Measurements from ENCODE around the gene HOXA5.

The HOXA5 gene

DNA sequence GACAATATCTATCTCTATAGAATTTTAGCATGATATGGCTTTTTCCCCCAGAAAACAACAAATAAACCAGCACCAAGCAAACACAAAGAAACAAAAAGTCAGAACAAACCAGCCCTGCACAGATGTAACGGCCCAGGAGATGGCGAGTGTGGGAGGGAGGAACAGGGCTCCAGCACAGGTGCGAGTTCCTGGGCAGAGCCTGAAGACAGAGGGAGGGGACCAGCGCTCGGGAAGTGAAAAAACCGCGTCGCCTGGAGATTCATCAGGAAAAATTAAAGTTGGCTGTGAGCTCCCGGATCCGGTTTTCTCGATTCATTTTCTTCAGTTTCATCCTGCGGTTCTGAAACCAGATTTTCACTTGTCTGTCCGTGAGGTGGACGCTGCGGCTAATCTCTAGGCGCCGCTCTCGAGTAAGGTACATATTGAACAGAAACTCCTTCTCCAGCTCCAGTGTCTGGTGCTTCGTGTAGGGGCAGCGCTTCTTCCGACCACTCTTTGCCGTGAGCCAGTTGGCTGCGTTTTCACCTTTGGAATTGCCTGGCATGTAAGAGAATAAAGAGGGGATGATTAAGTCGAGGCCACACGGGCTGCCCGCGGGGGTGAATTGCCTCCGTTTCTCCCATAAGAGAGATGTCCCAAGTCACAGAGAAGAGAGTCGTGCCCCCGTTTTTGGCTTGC lies 28.3 kb upstream of the HOXA5 start:
- no peak for DNase-seq

DNA sequence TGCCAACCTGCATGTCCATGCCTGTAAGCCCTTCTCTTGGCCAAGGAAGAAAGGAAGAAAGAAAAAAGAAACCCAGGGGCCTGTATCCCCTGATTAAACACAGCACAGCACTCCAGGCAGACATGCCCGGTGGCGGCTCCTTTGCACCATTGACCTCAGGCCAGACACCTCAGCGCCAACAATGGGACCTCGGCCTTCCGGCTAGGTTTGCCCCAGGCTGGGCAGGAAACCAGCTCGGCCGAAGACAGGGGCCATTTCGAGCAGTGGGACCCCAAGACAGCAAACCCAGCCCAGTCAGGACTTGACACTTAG lies 27.8 kb upstream of the HOXA5 start:
- DNase-seq = no peak

DNA sequence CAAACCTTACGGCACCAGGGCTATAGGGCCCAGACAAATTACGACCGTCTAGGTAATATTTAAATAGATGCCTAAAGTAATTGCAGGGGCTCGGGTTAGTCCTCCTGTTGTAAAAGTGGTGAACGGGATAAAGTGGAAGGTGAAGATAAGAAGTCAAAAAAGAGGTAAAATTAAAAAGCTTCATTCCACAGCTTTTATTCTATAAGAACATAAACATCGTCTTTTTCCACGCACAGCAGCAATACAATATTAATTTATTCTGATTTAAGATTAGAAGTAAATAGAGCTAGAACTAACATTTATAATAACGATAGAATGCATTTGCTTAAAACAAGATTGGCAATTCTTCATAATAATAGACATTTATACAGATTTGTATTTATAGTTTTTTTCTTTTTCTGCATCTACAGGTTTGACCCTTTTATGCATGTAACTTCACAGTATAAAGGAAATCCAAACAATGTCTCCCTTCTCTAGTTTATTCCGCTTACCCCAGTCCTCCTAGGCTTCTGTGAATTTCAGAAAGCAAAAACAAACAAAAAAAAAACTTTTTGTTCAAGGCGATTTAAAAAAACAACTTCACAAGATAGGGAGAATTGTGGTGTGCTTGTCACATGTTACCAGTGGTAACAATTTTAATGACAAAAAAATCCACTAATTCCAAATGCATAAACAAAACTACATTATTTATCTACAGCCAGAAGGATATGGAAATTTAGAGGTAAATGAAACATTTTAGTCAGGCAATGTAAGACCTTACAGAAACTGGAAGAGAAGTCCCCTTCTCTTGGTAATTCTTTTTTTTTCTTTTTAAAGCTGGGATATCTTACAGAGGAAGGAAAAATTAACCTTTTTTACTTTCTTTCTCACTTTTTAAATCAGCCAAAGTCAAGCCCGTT lies 27.2 kb upstream of the HOXA5 start:
- no peak for DNase-seq

DNA sequence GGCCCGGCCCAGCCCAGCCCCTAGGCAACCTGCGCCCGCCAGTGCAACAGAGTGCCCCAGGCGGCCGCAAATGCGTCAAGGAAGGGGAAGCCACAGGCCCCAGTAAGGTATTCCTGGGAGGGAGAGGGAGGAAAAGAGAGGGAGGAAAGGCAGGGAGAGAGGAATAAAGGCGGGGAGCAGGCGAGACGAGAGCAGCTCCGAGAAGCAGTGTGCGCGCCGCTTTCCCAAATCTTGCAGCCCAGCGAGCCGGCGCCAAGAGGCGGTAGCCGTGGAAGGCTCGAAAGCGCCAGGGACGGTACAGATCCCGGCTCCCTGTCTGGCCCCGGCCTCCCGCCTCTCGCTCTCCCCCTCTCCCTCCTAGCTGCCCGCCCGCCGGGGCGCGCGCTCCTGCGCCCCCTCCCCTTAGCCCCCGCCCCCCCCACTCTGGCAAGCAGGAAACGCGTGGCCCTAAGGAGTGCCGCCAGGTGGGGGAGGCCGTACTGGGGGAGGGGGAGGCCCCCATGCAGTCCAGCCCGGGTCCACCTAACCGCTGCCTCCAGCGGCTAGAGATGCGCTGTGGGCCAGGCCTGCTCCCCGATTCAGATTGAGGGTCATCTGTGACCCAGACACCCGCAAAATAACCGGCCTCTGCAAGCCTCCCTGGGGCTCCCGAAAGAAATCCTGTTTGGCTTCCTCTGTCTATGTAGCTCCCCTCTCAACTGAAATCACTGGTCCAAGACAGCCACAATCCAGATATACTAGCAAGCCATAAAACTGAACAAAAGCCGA lies 26.4 kb upstream of the HOXA5 start:
- DNase-seq = no peak

DNA sequence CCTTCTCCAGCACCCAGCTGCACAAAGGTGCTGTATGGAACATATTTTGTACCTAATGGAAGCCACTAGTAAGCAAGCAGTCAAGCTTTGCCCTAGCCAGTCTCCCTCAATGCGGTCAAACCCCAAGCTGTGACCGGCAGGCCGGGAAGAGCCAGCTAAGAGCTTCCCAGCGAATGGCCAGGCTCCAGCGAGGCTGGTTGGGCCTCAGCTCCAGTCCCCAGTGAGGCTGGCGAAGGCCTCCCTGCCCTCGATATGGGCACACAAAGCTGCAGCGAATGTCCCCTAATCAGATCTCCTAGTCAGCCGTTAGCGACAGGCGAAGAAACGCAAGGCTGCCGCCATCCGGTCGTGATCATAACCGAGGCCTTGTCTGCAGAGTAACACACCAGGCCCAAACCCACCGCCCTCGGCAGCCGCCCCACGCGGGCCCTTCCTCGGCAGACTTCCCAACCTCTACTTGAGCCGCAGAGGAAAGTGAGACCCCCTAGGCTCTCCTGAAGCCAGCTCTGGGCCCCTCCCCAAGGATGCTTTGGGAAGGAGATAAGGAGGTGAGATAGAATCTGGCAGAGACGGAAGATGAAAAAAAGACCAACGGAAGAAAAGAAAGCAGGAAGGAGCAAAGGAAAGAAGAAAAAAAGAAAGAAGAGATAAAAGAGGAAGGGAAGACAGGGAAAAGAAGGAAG lies 24.9 kb upstream of the HOXA5 start:
- no peak for DNase-seq

DNA sequence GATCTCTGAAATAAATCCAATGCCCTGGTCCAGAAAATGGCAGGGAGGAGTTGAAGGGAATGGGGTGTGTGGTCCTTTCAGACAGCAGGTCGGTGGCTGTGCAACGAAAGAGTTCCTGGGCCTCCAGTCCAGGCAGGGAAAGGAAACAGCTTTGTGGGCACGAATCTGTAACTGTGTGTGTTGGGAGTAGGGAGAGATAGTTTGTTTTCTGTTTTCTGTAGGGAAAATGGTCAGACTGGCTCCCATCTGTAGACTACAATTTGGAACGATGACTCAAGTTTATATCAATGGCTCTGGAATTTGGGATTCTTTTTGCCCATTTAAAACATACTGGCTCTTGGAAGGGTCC lies 24.4 kb upstream of the HOXA5 start:
- DNase-seq = no peak

DNA sequence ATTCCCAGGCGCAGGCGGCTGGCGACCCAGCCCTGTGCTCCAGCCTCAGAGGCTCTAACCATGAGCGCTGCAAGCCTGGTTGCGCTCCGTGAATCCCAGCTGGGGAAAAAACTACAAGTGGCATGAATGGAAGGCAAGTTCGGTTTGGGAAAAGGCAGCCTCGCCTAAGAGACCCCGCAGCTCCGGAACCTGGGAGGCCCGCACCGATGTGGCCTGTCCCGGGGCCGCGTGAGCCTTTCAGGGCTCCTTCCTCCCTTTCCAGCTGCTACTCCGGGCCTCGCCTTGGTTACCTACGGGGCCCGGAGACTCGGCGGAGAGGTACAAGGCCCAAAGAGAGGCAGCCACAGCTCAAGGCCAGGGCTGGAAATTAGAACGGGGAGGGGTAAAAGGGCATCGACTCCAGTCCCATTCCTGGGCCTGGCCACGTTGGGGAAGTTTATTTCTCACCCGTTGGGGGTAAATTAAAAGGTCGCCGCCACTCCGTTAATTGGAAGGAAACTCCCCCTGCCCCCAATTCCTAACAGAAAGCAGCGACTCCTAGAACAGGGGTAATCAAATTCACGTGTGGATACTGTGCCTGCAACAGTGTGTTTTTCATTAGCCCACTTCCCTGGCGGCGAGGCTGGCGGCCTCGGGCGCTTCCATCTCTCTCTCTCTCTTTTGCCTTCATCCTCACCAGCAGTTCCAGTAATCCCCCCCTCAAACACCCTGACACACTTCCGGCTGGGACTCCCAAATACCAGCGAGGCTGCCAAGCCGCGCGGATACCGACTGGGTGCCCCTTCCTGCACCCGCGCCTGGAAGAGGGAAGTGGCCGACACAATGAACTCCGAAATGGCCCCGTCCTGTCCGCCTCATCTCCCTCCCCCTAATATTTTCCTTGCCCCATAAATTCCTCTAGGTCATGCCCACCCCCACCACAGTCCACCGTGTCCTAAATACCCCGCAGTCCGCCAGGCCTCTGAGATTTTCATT lies 23.3 kb upstream of the HOXA5 start:
- DNase-seq = no peak

DNA sequence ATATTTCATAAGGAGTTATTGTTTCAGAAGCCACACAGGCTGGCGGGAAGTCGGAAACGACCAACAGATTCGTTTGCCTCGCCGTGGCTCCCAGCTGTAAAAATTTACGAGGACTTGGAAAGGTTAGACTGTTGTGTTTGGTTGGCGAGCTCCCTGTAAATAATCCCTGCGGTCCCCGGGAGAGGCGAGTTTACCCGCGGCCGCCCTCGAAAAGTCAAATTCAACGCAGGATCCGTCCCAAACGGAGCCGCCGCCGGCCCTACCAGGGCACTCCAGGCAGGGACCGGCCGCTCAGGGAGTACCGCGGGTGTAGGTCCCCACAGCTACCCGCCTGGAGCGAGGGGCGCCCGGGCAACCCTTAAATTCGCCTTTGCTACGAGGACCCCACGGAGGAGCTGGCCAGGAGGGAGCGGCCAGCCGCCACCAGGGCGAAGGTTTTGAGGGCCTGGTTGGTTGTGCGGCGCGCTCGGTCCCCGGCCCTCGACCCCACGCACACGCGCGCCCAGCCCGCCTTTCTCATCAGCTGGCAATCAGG lies 22.6 kb upstream of the HOXA5 start:
- no peak for DNase-seq

DNA sequence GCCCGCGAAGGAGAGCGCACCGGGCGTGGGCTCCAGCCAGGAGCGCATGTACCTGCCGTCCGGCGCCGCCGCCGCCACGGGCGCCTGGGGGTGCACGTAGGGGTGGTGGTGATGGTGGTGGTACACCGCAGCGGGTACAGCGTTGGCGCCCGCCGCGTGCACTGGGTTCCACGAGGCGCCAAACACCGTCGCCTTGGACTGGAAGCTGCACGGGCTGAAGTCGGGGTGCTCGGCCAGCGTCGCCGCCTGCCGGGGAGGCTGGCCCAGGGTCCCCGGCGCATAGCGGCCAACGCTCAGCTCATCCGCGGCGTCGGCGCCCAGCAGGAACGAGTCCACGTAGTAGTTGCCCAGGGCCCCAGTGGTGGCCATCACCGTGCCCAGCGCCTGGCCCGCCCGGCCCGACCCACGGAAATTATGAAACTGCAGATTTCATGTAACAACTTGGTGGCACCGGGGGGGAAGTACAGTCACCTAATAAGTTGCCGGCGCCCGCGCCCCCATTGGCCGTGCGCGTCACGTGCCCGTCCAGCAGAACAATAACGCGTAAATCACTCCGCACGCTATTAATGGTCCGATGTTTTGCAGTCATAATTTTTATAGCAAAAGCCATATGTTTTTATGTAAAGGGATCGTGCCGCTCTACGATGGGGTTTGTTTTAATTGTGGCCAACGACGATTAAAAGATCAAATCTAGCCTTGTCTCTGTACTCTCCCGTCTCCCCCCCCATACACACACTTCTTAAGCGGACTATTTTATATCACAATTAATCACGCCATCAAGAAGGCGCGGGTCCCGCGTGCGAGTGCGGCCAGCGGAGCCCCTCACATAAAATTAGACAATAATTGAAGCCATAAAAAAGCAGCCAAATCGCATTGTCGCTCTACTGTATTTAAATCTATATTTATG lies 21.9 kb upstream of the HOXA5 start, which contains the start of gene HOXA9:
Gene HOXA9 (minus strand): TSS at position 449 of the 907 bp plus-strand sequence. CDS start 80 bp downstream, at position 369.
- no peak for DNase-seq

DNA sequence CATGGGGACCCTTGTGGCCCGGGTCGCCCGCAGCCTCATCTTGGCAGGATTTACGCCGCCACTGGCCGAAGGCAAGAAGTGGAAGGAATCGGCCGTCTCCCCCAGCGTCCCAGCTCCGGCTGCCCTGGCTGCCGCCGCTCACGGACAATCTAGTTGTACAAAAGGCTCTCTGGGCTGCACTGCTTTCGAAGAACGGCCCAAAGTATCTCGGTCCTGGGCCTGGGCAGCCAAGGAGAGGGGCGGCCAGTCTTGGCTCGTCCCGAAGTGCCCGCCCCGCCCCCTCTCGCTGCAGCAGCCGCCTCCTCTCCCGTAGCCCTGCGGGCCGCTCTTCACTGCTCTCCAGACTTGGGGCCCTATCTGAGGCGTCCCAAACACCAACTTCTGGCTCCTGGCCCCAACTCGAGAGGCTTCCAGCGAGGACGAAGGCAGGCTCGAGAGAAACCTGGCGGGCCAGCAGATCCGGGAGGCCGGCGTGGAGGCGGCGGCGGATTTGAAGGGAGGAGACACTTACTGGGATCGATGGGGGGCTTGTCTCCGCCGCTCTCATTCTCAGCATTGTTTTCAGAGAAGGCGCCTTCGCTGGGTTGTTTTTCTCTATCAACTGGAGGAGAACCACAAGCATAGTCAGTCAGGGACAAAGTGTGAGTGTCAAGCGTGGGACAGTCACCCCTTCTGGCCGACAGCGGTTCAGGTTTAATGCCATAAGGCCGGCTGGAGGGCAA lies 21.0 kb upstream of the HOXA5 start:
- no peak for DNase-seq

DNA sequence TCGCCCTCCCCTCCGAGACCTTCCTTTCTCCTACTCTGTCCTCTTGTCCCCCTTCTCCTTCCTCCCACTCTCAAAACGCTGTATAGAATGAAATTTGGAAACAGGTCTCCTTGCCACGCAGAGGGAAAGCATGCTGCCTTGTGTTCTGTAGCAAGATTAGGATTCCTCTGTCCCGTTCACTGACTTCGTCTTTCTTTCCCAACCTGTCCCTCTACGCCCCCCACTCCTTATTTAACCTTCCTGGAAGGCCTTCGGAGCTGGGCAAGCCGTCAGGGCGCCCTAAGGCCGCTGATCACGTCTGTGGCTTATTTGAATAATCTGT lies 20.5 kb upstream of the HOXA5 start:
- DNase-seq = no peak

DNA sequence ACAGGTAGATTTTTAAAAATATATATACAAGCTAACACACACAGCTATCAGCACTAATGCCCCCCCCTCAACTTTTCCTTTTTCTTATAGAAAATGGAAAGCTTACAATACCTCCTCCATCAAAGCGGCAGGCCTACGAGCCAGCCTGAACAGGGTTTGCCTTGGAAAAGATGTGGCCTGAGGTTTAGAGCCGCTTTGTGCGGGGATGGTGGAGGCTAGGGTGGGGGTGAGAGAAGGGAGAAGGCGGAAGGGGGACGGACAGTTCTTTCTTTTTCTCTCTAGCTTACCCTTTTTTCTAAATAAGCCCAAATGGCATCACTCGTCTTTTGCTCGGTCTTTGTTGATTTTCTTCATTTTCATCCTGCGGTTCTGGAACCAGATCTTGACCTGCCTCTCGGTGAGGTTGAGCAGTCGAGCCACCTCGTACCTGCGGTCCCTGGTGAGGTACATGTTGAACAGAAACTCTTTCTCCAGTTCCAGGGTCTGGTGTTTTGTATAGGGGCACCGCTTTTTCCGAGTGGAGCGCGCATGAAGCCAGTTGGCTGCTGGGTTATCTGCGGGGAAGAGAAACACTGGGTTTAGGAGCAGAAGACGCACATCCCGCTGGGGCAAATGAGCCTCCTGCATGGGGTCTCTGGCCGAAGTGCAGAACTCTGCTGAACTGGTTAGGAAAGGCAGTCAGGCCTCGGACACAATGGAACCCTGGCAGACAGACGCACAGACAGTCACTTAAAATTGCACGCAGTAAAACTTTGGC lies 20.0 kb upstream of the HOXA5 start:
- DNase-seq = no peak

DNA sequence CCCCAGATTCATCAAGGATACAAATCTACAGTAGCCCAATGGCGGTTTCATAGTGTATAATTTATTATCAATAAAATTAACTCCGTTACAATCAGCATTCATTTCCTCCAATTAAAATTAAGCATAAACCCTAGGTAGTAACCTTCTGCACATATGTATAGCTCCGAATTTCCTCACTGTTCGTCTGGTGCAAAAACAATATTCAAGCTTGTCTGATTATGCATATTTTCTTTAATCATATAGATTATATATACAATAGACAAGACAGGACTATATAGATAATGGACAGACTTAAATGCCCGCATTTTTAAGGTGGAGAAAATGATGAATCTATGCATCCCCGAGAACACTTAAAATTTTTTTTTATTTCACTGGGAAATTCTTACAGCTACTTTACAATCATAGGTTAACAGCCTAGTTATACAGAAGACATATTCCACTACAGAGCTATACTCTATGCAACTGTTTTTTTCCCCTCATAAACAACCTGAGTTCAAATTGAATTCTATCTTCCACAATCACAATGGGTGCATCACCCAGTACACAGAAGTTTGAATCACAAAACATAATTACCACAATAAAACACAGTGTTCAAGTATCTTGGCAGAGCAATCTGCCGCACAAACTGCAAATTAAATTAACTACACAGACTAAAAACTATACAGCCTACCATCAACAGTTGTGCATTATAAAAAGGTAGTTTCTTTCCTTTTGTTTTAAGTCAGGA lies 19.2 kb upstream of the HOXA5 start:
- DNase-seq = no peak

DNA sequence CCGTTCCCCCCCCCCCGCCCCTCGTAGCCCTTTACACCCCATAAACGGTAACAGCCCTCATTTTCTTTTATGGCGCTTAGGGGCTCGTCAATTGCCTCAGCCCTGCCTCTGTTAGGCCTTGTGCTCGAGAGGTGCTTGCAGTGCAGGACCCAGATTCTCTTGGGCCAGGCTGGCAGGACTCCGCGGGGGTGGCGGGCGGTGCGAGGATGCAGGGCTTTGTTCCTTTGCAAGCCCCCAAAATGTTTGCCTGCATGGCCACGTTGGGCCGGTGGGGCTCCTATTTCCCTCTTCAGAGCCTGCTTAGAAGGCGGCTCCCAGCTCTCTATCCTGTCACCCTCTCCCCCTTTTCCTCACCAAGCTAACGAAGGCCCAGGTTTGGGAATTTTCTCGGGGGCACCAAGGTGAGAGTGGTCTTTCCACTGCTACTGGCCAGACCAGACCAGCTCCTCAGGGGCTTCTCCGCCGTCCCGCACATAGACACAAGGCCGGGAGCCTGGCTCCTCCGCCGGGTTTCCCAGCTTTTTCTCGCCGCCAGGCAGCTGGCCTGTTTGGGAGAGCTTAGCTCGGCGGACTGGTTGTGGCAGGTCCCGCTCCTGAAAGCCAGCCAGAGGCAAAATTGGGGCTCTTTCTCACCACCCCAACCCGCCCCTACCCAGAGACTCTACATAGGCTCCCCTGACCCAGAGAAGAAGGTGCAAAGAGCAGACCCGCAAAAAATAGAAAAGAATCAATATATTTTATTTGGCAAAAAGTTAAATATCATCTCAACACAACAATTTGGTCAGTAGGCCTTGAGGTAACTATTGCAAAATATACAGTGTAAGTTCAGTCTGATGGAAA lies 18.5 kb upstream of the HOXA5 start:
- DNase-seq = no peak

DNA sequence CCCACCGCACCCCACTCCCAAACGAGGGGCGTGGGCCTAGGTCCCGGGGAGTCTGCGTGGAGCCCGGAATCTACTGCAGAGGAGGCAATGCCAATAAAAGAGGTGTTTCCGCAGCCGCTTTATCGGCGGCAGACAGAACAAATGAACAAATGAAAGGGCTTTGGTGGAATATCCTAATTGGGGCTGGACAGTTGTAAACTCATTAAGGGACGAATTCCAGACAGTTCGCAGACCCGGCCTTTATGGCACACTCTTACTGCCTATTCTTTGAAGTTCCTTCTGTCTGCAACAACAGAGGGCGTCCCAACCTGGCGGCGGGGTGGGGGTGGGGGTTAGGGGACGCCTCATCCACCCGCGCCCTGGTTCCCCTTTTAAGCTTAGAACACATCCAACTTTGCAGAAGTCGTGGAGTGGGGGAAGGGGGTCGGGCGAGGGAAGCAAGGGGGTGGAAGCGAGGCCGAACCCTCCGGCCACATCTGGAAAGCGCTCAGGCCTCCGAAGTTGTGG lies 17.8 kb upstream of the HOXA5 start:
- peak in 4 of 56 donors; percentile 14 to 32 (median 24) for DNase-seq

All from amygdala (tissue), 56 donors.